ENCODE data around the gene CRACR2B. TPM values are rescaled to one million over a fixed set of nuclear protein-coding genes. Genes with fewer than 3 reads are reported as not detected.

Gene CRACR2B
- total RNA-seq, 1 donor from 2014 or later: 19.3 TPM

DNA sequence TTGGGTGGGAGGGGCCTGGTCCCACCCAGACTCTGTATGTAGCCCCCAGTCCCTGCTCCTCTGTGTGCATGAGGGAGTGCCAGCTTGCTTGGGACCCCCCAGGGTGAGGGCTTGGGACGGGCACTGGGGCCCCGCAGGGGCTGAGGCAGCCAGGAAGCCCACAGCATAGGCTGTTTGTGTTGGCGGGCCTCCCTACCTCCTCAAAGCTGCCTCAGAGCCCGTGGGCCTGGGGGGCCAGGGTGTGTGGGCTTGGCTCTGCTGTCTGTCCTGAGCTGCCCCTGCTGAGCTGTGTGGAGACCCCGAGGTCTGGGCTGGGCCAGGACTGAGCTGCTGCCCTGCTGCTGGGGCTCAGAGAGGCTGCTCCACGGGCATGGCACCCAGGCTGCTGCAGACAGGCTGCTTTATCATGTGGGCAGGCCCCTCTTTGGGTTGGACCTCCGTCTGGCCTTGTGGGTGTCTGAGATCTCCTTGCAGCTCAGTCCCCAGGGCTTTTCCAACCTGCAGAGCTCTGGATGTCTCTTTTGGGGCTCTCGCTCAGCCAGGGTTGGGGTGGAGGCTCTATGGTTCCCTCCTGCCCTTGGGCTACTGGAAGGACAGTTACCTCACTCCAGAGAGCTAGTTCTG, 18.3 kb downstream of the CRACR2B start:
- no peak for DNase-seq (ENCODE audit: extremely low spot score, unreplicated experiment)
- Mint-ChIP-seq H3K36me3 (no peaks in the 10 kb centered on the region), H3K9me3 (no peaks in the 10 kb centered on the region), H3K4me3 (peak overlapping the region; percentile 67), H3K4me1 (ENCODE audit: unreplicated experiment) (peaks cover 13% of the 10 kb centered on the region), H3K27me3 (no peaks in the 10 kb centered on the region), H3K27ac (no peak overlapping the region)
- no peak for TF ChIP-seq CTCF (conservative IDR thresholded peaks at IDR 0.05)

DNA sequence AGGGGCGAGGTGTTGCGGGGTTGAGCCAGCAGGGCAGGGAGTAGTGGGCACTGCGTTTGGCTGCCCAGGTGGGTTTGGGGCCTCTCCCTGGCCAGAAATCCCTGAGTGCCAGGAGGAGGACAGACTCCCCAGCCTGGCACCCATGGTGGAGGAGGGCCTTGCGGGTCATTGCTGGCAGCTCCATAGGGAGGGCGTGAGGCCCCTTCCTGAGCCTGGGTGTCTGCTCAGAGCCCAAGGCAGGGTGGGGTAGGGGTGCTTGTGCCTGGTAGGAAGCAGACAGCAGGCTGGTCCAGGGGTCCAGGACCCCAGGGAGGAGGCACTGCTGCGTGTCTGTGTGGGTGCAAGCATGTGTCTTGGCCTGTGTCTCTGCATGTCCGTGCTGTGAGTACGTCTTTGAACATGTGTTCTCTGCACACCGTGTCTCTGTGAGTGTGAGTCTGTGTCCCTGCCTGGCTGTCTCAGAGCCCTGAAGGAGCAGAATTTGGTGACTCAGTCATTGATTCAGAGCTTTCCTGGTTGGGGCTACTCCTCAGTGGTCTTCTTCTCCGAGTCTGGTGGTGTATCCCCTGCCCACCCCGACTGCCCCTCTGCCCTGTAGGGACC, 18.9 kb downstream of the CRACR2B start:
- DNase-seq (ENCODE audit: extremely low spot score, unreplicated experiment): no peak
- no peak for TF ChIP-seq CTCF (conservative IDR thresholded peaks at IDR 0.05)
- Mint-ChIP-seq H3K27ac (no peak overlapping the region), H3K27me3 (no peaks in the 10 kb centered on the region), H3K36me3 (no peaks in the 10 kb centered on the region), H3K9me3 (no peaks in the 10 kb centered on the region), H3K4me3 (peak overlapping the region; percentile 67), H3K4me1 (ENCODE audit: unreplicated experiment) (peaks cover 9% of the 10 kb centered on the region)

GRCh38 chr11:847876-848275, 20.2 kb downstream of the CRACR2B start:
- Mint-ChIP-seq H3K9me3 (no peaks in the 10 kb centered on the region), H3K4me3 (no peak overlapping the region), H3K27me3 (peaks cover 3% of the 10 kb centered on the region), H3K27ac (no peak overlapping the region), H3K4me1 (ENCODE audit: unreplicated experiment) (peaks cover 9% of the 10 kb centered on the region), H3K36me3 (no peaks in the 10 kb centered on the region)
- DNase-seq (ENCODE audit: extremely low spot score, unreplicated experiment): no peak
- no peak for TF ChIP-seq CTCF (conservative IDR thresholded peaks at IDR 0.05)

DNA sequence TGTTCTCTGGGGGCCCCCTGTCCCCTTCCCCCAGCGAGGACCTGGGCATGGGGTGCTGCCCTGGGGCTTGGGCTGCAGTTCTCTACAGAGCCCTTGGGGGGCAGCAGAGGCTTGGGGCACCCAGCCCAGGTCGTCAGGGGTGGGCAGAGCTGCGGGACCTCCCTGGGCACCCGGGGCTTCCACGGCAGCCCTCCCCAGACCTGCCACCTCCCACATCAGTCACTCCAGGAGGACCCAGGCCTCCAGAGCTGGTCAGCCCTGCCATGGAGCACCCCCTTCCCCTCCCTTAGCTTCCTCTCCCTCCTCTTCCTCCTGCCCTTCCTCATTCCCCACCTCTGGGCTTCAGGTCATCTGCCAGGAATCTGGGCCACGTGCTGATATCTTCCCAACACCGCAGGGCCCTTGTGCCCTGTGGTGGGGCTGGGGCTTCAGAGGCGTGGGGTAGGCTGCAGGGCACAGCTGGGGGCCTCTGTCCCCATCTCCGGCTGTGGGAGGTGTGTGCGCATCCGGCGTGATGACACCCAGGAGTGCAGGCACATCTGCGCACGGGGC, 20.7 kb downstream of the CRACR2B start:
- no peak for DNase-seq (ENCODE audit: extremely low spot score, unreplicated experiment)
- Mint-ChIP-seq H3K4me1 (ENCODE audit: unreplicated experiment) (peaks cover 9% of the 10 kb centered on the region), H3K27me3 (peaks cover 3% of the 10 kb centered on the region), H3K9me3 (no peaks in the 10 kb centered on the region), H3K4me3 (peak overlapping the region; percentile 68), H3K36me3 (no peaks in the 10 kb centered on the region), H3K27ac (no peak overlapping the region)
- peak; percentile 79 for TF ChIP-seq CTCF (conservative IDR thresholded peaks at IDR 0.05)

GRCh38 chr11:849104-849824, 21.5 kb downstream of the CRACR2B start:
- peaks cover 3% of the 10 kb centered on the region for H3K27me3 Mint-ChIP-seq
- DNase-seq (ENCODE audit: extremely low spot score, unreplicated experiment): peak; percentile 85
- no peak overlapping the region for H3K27ac Mint-ChIP-seq
- peak overlapping the region; percentile 72 for H3K4me3 Mint-ChIP-seq
- no peaks in the 10 kb centered on the region for H3K9me3 Mint-ChIP-seq
- no peaks in the 10 kb centered on the region for H3K36me3 Mint-ChIP-seq
- H3K4me1 Mint-ChIP-seq (ENCODE audit: unreplicated experiment): peaks cover 9% of the 10 kb centered on the region
- no peak for TF ChIP-seq CTCF (conservative IDR thresholded peaks at IDR 0.05)

All from type B pancreatic cell (in vitro differentiated cells).